ENCODE results near the gene ALPL. TPM values are rescaled to one million over a fixed set of nuclear protein-coding genes. Genes with fewer than 3 reads are reported as not detected.
A peak's percentile ranks its signal among the peaks of the same experiment; 100 is the strongest.

The ALPL gene
- polyA plus RNA-seq, 3 donors = not detected

- no peak overlapping the region for H3K27ac ChIP-seq (ENCODE audit: low read depth in 1 of 2, low read length in 2 of 2)
- no peak for TF ChIP-seq CTCF (IDR thresholded peaks at IDR 0.05)
- Mint-ChIP-seq H3K4me3 (no peak overlapping the region), H3K36me3 (peaks cover 0 to 2% of the 10 kb centered on the region in 2 donors), H3K27me3 (ENCODE audit: low read depth in 3 of 3) (peaks cover 27 to 52% (median 37%) of the 10 kb centered on the region in 3 donors), H3K9me3 (peaks cover 0 to 5% (median 0%) of the 10 kb centered on the region in 7 donors), H3K4me1 (peaks cover 9% of the 10 kb centered on the region), H3K27ac (no peak overlapping the region)
- no peaks in the 10 kb centered on the region for H3K4me1 ChIP-seq (ENCODE audit: control insufficient read depth in 1 of 2, insufficient read depth in 2 of 2, low read length in 2 of 2)
- 95% methylated on average over 10 of the region's 11 CpGs for WGBS (ENCODE audit: insufficient coverage)
- H4K20me1 ChIP-seq (ENCODE audit: insufficient read depth, low read length) = no peaks in the 10 kb centered on the region
- no peaks in the 10 kb centered on the region for H3K9me3 ChIP-seq (replicated peaks in 1 of 2; ENCODE audit: control insufficient read depth in 1 of 2, insufficient read depth in 1 of 2, low read length in 2 of 2)
- peaks cover 5 to 31% of the 10 kb centered on the region in 2 donors for H3K27me3 ChIP-seq (ENCODE audit: control insufficient read depth in 2 of 2, insufficient read depth in 2 of 2, low read length in 2 of 2)
- no peak overlapping the region for H3K9ac ChIP-seq (ENCODE audit: insufficient read depth, low read length, poor library complexity, severe bottlenecking)
- H2AFZ ChIP-seq (ENCODE audit: insufficient read depth, low read depth, low read length, poor library complexity, severe bottlenecking) = no peak overlapping the region
- no peak overlapping the region for H3K4me2 ChIP-seq (replicated peaks; ENCODE audit: extremely low read depth, low read length, poor library complexity, severe bottlenecking)
- intact Hi-C loops (cut with micrococcal nuclease) = no loop called here
- H3K4me3 ChIP-seq (replicated peaks in 1 of 3; ENCODE audit: low read depth in 2 of 3, low read length in 3 of 3) = no peak overlapping the region
- DNase-seq = no peak
- H3K36me3 ChIP-seq (replicated peaks in 1 of 2; ENCODE audit: control insufficient read depth in 1 of 2, insufficient read depth in 2 of 2, low read length in 2 of 2) = no peaks in the 10 kb centered on the region
- no peaks in the 10 kb centered on the region for H3K79me2 ChIP-seq (ENCODE audit: insufficient read depth, low read length)
These were observed 115.6 kb downstream of the ALPL start for GRCh38 chr1:21624571-21625389.

- WGBS (ENCODE audit: insufficient coverage) = 87% methylated on average over 8 of the region's 13 CpGs
- no peak overlapping the region for H3K4me2 ChIP-seq (replicated peaks; ENCODE audit: extremely low read depth, low read length, poor library complexity, severe bottlenecking)
These were observed 116.4 kb downstream of the ALPL start for GRCh38 chr1:21625390-21626190.

More at GRCh38 chr1:21625390-21626190, 116.4 kb downstream of the ALPL start:
- TF ChIP-seq CTCF (IDR thresholded peaks at IDR 0.05) = no peak
- peaks cover 5 to 25% of the 10 kb centered on the region in 2 donors for H3K27me3 ChIP-seq (ENCODE audit: control insufficient read depth in 2 of 2, insufficient read depth in 2 of 2, low read length in 2 of 2)
- H3K9me3 ChIP-seq (replicated peaks in 1 of 2; ENCODE audit: control insufficient read depth in 1 of 2, insufficient read depth in 1 of 2, low read length in 2 of 2) = no peaks in the 10 kb centered on the region
- Mint-ChIP-seq H3K4me3 (no peak overlapping the region), H3K27ac (peak overlapping the region in 1 of 7 donors; percentile 23), H3K4me1 (peaks cover 9% of the 10 kb centered on the region), H3K27me3 (ENCODE audit: low read depth in 3 of 3) (peaks cover 27 to 51% (median 38%) of the 10 kb centered on the region in 3 donors), H3K36me3 (peaks cover 0 to 2% of the 10 kb centered on the region in 2 donors), H3K9me3 (peaks cover 0 to 5% (median 0%) of the 10 kb centered on the region in 7 donors)
- no peak overlapping the region for H3K27ac ChIP-seq (ENCODE audit: low read depth in 1 of 2, low read length in 2 of 2)
- no peaks in the 10 kb centered on the region for H3K79me2 ChIP-seq (ENCODE audit: insufficient read depth, low read length)
- no peak overlapping the region for H3K9ac ChIP-seq (ENCODE audit: insufficient read depth, low read length, poor library complexity, severe bottlenecking)
- no peak for DNase-seq
- no peaks in the 10 kb centered on the region for H3K4me1 ChIP-seq (ENCODE audit: control insufficient read depth in 1 of 2, insufficient read depth in 2 of 2, low read length in 2 of 2)
- H3K4me3 ChIP-seq (replicated peaks in 1 of 3; ENCODE audit: low read depth in 2 of 3, low read length in 3 of 3) = no peak overlapping the region
- no peaks in the 10 kb centered on the region for H3K36me3 ChIP-seq (replicated peaks in 1 of 2; ENCODE audit: control insufficient read depth in 1 of 2, insufficient read depth in 2 of 2, low read length in 2 of 2)
- intact Hi-C loops (cut with micrococcal nuclease) = no loop called here
- H2AFZ ChIP-seq (ENCODE audit: insufficient read depth, low read depth, low read length, poor library complexity, severe bottlenecking) = no peak overlapping the region
- no peaks in the 10 kb centered on the region for H4K20me1 ChIP-seq (ENCODE audit: insufficient read depth, low read length)
